SKM-1 (cell line): ENCODE results near the gene MMAB.
"Not testable (repeated sequence)": the region's sequence is repeated elsewhere in the genome, so short reads cannot be mapped to it uniquely, and the experiment has no call there.

Experiments
- DNase-seq: peaks from one replicate; lab custom pipeline; 2025; ENCODE audit not compliant: unreplicated experiment; lab: John Stamatoyannopoulos, UW

The MMAB gene

DNA sequence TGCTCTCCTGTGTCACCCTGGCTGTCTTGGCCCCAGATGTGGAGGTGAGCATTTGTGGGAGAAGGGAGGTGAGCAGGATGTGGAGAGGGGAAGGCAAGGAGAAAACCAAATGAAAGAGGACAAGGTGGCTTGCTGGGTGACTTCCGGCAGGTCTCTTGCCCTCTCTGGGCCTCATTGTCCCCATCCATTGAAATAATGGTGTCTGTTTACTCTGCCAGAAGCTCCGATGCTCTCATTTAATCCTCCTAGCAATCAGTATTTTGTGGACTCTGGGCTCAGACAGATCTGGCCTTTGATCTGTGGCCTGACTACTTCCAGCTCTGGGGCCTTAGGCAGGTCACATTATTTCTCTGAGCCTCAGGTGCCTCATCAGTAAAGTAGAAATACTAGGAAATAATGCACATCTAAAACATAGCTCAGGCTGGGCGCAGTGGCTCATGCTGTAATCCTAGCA is 30.9 kb upstream of the MMAB start:
- no peak for DNase-seq

DNA sequence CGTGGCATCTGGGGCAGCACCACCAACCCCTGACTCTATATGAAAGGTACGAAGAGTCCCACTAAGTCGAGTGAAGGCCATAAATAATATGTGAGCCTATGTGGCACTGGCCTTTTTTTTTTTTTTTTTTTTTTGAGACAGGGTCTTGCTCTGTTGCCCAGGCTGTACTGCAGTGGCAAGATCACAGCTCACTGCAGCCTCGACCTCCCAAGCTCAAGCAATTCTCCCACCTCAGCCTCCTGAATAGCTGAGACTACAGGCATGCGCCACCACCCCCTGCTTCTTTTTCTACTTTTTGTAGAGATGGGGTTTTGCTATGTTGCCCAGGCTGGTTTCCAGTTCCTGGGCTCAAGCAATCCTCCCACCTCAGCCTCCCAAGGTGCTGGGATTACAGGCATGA is 28.8 kb upstream of the MMAB start:
- not testable (repeated sequence) for DNase-seq

DNA sequence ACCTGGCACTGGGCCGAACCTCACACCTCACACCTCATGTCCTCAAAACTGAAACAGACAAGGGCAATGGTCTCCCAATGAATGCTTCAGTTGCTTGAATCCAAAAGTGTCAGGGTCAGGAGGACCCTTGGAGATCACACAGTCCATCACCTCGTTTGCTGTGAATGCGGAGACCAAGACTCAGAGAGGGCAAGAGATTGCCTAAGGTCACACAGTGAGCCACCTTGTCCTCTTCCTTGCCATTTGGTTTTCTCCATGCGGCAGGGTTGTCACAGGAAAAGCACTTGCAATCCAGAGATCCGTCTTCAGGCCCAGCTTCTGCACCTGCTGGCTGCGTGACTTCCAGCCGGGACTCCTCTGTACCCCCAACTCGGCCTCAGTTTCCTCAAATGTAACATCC is 28.3 kb upstream of the MMAB start:
- DNase-seq = no peak

DNA sequence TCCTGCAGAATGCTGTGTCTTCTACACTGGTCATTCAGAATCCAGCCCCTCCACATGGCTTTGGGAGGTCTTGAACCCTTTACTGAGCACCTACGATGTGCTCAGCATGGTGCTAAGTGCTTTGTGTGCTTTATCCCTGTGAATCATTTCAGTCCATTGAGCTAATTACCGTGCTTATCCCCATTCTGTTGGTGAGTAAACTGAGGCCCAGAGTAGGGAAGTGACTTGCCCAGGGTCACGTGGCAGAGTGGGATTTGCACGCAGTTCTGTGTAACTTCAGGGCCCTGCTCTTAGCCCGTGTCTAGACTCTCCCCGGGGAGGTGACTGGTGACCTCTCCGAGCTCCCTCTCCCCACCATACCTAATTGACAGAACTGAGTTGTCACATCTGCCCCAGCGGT is 27.7 kb upstream of the MMAB start:
- DNase-seq = no peak

DNA sequence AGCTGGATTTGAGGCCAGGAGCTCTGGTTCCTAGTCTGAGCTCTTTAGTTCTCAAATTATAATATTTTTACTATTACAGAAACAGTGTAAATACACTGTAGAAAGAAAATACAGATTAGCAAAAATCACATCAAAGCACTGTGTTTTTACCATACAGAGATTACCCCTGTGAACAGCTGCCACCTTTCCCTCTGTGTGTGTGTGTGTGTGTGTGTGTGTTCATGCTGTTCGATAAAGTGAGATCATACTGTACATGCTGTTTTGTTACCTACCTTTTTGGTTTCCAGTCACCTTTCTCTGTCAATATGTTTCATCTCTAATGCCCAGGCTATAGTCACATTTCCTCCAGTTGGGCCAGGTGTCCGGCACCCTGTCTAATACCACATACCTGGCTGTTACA is 27.2 kb upstream of the MMAB start:
- DNase-seq = no peak

DNA sequence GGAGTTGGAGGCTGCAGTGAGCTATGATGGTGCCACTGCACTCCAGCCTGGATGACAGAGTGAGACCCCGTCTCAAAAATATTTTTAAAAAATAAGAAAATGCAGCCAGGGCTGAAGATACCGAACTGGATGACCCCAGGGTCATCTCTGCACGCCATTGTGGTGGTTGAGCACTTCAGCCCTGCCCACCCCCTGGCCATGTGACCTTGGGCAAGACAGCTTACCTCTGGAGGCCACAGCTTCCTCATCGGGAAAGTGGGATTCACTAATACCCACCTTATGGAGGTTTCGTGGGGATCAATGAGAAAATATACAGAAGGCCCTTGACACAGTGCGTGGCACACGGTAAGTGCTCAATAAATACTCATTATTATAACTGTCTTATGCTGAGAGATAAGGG is 25.8 kb upstream of the MMAB start:
- DNase-seq = no peak

DNA sequence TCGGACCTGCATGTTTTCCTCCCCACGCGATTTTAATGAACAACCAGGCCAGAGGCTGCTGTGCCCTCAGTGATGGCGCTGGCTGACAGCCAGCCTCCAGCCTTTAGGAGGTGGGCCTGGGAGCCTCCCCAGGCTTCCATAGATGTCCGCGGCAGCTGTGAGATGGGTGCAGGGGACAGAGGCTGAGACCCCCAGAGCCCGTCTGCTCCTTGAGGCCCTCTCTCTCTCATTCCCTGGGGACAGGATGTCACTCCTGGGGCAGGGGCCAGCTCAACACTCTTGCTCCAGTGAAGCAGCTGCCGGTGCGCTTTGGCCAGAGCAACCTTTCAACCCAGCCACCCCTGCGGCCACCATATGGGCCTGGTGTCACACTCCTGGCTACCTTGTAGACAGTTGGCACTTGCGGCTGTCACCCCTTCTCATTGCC is 25.1 kb upstream of the MMAB start:
- DNase-seq = no peak

DNA sequence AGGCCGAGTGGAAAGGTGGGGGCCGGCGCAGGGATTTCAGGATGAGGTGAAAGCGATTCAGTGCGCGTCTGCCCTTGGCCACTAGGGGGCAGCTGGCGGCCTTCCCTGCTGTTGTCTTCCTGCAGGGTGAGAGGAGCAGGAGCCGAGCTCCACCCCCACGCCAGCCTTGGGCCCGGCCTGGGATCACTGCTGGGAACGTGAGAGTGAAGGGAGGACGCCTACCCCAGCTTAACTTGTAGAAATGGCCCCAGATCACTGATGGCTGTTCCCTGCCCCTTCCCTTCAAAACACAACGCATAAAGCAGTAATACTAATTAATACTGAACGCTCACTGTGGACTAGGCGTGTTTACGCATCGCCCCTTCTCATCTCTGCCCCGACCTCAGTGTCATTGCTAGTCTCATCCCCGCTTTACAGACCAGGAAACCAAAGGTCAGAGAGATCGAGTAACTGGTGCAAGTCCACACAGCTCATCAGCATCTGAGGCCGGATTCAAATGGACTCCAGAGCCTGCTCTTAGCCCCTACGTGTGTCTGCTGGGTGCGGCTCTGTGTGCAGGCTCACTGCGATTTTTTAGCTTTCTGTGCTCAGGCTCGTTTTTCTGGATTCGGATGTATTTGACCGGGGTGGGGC is 24.6 kb upstream of the MMAB start:
- no peak for DNase-seq

DNA sequence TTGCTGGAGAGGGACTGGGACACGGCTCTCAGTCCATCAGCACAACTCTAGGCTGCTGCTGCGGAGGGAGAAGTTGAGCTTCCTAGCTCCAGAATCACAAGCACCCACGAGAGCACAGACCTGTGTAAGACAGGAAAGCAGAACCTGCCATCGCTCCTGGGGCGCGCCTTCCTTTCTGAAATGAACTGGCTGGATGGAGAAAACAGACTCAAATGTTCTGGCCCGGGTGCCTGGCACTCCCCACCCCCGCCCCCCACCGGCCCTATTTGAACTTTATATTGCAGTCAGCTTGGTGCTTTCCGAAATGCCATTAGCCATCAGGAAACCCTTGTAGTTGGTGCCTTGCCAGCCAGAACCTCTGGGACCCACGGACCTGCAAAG is 24.1 kb upstream of the MMAB start:
- DNase-seq = no peak

DNA sequence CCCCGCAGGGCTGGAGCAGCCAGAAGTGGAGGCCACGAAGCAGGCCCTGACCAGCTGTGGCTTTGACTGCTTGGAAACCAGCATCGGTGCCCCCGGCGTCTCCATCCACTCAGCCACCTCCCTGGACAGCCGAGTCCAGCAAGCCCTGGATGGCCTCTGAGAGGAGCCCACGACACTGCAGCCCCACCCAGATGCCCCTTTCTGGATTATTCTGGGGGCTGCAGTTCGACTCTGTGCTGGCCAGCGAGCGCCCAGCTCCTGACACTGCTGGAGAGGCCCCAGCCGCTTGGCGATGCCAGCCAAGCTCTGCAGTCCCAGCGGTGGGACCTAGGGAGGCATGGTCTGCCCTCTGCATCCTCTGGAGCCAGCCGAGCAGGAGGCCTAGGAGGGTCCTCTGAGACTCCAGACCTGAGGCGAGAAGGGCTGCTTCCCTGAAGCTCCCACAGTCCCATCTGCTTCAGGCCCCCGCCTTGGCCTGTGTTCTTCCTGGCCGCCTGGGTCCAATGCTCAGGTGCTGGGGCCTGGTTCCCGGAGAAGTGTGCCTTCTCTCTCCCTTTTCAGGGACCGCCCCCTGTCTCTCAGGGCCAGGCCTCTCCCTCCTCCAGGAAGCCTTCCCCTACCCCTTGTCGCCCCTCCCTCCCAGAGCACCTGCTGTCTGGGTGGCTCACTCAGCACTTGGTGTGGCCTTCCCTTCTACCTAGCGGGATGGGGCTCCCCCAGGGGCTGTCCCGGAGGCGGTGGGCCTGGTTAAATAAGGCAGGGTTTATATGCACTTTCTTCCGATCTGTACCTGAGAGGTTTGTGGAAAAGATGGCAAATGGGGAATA is 23.3 kb upstream of the MMAB start:
- no peak for DNase-seq

DNA sequence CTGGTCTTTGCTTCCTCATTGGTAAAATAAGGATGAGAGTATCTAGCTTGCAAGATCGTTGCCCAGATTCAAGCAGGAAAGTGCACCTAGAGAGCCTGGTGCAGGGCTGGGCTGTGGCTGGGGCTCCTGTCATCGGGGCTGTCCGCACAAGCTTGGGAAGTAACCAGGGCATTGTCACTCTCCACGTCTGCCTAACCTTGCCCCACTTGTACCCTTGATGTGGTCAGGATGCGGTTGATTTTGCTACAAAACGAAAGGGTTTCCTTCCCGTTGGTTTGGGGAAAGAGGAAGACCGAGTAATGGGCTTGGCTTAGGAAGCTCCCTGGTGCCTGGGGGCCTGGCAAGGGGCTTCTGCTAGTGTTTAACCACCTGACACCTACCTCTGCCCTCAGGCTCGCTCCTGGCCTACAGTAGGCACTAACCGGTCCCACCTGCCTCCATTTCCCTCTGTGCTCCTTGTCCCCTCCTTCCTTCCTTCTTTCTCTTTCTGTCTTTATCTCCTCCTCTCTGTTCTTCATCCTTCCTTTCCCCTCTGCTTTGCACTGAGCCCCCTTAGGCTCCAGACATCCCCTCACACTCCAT is 22.1 kb upstream of the MMAB start:
- peak; percentile 5 for DNase-seq

DNA sequence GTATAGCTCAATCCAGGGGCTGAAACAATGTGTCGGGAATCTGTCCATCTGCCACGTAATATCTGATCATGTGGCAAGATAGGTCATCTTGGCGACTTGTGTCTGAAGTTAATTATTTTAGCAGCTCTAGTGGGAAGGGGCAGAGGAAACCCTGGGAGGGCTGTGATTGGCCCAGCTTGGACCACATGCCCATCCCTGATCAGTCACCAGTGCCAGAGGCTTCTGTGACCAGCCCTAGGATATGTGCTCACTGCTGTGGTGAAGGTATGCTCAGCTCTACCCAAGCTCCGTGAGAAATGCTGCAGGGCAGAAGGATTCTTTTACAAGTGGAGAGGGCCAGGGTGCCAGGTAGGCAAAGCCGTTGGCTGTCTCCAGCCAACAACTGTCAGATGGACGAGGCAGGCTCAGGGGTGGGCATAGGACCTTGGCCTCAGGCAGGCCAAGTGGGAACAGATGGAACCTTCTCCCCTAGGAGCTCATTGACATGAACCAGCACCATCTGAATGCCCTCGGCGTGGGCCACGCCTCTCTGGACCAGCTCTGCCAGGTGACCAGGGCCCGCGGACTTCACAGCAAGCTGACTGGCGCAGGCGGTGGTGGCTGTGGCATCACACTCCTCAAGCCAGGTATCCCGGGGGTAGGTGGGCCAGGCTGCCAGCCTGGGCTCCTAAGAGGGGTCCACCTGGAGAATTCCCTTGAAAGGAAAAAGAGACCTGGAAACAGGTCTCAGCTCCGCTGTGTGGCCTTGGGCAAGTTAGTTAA is 21.4 kb upstream of the MMAB start:
- DNase-seq = no peak

DNA sequence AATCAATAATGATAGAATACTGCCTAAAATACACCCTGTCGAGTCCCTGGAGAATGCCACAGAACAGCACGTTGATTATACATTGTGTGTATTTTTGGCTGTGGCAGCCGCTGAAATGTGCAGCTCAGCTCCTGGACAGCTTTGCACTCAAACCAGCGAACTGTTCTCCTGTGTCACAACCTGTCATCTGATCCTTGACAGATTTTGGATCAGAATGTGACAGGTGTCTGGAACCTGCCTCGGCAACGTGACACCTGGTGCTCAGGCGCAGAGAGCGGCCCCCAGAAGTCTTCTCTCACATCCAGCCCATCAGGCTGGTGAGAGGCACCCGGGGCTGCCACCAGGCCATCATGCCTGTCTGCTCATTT is 19.6 kb upstream of the MMAB start:
- no peak for DNase-seq

DNA sequence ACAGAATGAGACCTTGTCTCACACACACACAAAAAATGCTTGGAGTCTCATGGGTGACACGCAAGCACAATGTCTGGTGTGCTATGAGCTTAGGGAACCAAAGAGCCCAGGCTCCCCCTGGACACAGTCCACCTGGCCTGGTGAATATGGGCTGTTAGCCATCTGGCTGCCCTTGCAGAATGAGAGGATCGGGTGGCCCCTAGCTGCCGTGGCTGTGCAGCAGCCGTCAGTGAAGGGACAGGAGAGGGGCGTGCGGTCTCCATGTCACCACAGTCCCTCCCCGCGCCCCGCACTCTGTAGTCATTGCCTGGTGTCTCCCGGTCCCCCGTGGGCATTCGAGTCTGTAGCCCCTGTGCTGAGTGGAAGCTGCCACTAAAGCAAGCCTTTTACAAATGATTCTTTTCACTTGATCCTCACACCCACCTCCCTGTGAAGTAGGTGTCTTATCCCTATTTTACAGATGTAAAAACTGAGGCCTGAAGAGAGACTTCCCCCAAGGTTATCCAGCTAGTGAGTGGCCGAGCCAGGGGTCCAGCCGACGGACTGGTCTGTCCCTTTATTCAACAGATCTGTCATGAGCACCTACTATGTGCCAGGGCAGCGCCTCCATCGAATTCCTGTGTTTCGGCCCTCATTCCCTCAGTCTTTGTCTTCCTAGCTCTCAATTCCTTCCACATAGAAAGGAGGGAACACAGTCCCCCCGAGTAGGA is 19.0 kb upstream of the MMAB start:
- no peak for DNase-seq

DNA sequence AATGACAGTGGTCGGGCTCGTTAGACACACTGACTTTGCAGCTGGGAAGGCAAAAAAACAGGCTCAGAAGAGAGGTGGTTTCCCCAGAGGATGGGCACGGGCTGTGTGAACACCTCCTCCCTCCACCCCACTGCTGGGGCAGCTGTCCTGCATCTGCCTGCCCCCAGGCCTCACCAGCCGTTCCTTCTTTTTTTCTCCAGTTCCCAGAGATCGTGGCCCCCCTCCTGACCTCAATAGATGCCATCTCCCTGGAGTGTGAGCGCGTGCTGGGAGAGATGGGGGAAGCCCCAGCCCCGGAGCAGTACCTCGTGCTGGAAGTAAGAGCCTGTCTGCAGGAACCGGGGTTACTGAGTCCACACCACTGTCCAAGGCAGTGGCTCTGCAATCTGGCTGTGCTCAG is 17.7 kb upstream of the MMAB start:
- DNase-seq = no peak

DNA sequence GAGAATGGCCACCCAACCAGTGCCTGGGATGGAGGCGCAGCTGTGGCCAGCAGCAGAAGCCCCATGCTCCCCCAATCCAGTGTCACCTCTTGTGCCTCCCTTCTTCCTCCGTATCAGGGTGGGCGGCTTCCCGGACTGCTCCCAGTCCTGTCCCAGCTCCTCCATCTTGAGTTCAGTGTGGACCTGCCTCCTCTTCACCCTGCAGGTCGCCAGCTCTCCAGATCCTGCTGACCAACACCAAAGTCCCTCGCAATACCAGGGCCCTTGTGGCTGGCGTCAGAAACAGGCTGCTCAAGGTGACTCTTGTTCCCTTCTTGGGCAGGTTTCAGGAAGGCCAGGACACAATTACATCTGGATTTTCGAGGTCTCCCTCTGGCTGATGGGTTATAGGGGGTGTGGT is 17.3 kb upstream of the MMAB start:
- DNase-seq = no peak

DNA sequence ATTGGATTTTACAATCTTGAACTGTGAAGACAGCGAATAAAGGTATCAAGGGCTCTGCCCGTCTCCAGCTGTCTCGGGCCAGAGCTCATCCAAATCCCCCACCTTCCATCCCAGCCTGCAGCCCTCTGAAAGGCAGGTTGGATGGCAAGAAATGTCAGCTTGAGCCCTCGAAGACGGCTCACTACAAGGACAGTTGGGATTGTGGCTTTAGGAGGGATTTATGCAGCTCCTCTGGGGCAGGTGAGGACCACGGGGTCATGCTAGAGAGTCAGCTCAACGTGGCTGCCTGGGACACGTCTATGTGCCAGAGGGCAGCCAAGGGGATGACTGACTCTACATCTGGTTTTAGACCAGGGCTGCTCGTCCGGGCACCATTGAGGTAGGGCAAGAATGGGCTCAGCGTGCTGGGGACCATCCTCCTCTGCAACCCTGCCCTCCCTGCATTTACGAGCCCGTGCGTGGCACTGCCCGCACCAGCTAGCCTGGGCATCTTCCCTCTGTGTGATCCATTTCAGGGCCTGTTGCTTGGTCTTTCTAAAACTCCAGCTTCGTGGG is 16.5 kb upstream of the MMAB start:
- DNase-seq = no peak

DNA sequence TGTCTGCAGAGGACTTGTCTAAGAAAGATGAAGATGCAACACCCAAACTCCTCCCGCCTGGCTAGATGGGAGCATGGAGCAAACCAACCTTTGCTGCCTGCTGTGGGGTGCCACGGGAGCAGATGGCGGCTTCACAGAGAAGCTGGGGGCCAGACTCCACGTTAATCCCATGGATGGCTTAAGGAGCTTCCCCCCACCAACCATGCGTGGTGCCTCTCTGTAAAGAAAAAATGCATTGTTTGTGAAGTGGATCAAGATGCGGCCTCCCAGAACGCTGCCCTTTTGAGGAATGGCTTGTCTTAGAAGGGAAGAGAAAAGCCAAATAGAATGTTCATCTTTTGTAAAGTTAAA is 15.9 kb upstream of the MMAB start:
- no peak for DNase-seq

DNA sequence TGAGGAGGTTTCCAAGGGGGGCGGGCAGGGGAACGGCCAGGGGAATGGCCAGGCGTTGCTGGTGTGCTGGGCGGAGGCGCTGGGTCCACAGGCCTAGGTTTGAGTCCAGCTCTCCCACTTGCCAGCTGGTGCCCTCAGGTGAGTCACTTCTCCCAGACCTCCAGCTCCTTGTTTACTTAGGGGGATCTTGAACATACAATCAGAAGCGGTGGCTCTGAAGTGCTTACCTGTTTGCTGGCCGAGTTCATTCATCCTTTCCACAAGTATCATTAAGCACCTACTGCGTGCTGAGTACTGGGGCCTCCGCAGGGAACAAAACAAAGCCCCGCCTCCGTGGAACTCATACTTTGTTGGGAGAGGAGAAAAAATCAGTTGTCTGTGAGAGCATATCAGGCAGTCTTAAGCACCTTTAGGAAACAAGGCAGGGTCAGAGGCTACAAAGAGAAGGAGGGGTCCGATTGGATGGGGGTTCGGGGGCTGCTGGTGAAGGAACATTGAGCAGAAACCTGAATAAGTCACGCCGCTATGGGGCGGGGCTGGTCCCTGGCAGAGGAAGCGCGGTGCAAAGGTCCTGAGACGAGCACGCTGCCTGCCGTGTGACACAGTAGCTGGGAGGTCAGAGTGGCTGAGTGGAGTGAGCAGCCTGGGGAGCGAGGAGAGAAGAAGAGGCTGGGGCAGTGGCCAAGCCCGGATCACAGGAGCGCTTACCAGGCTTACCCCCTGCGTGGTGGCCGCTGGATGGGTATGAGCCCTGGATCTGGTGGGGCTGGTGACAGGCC is 15.3 kb upstream of the MMAB start:
- no peak for DNase-seq

DNA sequence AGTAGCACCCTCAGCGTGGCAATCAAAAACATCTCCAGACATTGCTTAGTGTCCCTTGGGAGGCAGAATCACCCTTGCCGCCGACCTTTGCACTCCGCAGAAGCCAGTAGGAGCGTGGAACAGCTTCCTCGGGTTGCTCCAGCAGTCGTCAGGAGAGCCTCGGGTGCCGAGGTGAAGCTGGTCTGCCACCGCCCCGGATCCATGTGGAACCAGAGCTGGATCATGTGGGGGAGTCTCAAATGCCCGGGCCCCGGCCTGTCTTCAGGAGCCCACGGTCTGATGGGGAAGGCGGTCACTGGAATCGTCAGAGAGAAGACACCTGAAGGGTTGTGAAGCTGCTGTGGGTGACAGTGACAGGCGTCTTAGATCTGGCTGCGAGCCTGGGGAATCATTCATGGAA is 14.6 kb upstream of the MMAB start:
- DNase-seq = no peak
